ENCODE results near the gene TNNC1. TPM values are rescaled to one million over a fixed set of nuclear protein-coding genes. Genes with fewer than 3 reads are reported as not detected.

Gene TNNC1
- total and polyA plus RNA-seq, 2 of the 13 experiments (the other 11 are each of a cell fraction or from before 2014, with no cell fraction given), result 11.8 to 36.4 TPM

GRCh38 chr3:52444860-52445793, 8.7 kb downstream of the TNNC1 start, which contains the start of gene SEMA3G (continued):
- TF ChIP-seq AHDC1 (CRISPR knock-in tag; IDR thresholded peaks at IDR 0.05; ENCODE audit: borderline replicate concordance) (no peak), RNF2 (conservative IDR thresholded peaks at IDR 0.05; ENCODE audit: low read depth) (no peak), KAT8 (CRISPR knock-in tag; IDR thresholded peaks at IDR 0.05) (peak; percentile 45; the same call in 1 of the 2 replicates), CHCHD3 (CRISPR knock-in tag; IDR thresholded peaks at IDR 0.05) (peak; percentile 37; the same call in 1 of the 2 replicates), ZNF709 (CRISPR knock-in tag; IDR thresholded peaks at IDR 0.05) (no peak), ADNP (CRISPR knock-in tag; IDR thresholded peaks at IDR 0.05) (no peak), ZBTB38 (CRISPR knock-in tag; IDR thresholded peaks at IDR 0.05) (no peak; the same call in 1 of the 2 replicates), EEA1 (CRISPR knock-in tag; IDR thresholded peaks at IDR 0.05; ENCODE audit: borderline replicate concordance) (no peak), SP5 (CRISPR knock-in tag; IDR thresholded peaks at IDR 0.05; ENCODE audit: borderline replicate concordance, low read depth) (peak; percentile 64; the same call in 1 of the 2 replicates), ZNF780A (CRISPR knock-in tag; IDR thresholded peaks at IDR 0.05) (no peak; the same call in 1 of the 2 replicates), DNMT1 (CRISPR knock-in tag; IDR thresholded peaks at IDR 0.05) (0 out of 2 replicates have a peak, but pooled peaks have one; percentile 34), POLR2AphosphoS5 (IDR thresholded peaks at IDR 0.05; ENCODE audit: low read depth, low read length) (peak; percentile 95), EED (CRISPR knock-in tag; IDR thresholded peaks at IDR 0.05) (no peak), ZNF83 (CRISPR knock-in tag; IDR thresholded peaks at IDR 0.05; ENCODE audit: borderline replicate concordance) (no peak), NBN (conservative IDR thresholded peaks at IDR 0.05) (no peak), FOXP1 (IDR thresholded peaks at IDR 0.05) (no peak), FOXP1 (CRISPR knock-in tag; IDR thresholded peaks at IDR 0.05) (no peak), BHLHE40 (IDR thresholded peaks at IDR 0.05; ENCODE audit: low read length) (no peak), JUN (CRISPR knock-in tag; IDR thresholded peaks at IDR 0.05) (no peak), RFXAP (CRISPR knock-in tag; IDR thresholded peaks at IDR 0.05; ENCODE audit: borderline replicate concordance) (no peak), ZNF550 (CRISPR knock-in tag; IDR thresholded peaks at IDR 0.05; ENCODE audit: borderline replicate concordance) (no peak), TCF7L2 (IDR thresholded peaks at IDR 0.05; ENCODE audit: low read depth, low read length) (no peak), SATB2 (CRISPR knock-in tag; IDR thresholded peaks at IDR 0.05) (no peak), MEIS2 (CRISPR knock-in tag; IDR thresholded peaks at IDR 0.05) (no peak)
- TF ChIP-seq, protein P1, sequence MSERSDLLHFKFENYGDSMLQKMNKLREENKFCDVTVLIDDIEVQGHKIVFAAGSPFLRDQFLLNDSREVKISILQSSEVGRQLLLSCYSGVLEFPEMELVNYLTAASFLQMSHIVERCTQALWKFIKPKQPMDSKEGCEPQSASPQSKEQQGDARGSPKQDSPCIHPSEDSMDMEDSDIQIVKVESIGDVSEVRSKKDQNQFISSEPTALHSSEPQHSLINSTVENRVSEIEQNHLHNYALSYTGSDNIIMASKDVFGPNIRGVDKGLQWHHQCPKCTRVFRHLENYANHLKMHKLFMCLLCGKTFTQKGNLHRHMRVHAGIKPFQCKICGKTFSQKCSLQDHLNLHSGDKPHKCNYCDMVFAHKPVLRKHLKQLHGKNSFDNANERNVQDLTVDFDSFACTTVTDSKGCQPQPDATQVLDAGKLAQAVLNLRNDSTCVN (CRISPR knock-in tag; IDR thresholded peaks at IDR 0.05; ENCODE audit: borderline replicate concordance), result peak; percentile 77

Data from HepG2 (cell line).